Keratinocyte (primary cell): Measurements from ENCODE around the gene B3GALT4.

Experiments used
- EZH2 ChIP-seq: IDR thresholded peaks from one replicate; pipeline ENCODE4 v1.6.1; 2012; ENCODE audit warnings: inconsistent platforms, mild to moderate bottlenecking, low read length, moderate library complexity
- TF ChIP-seq, protein P1 (sequence below), 3 experiments: IDR thresholded peaks in 1 of 3; conservative IDR thresholded peaks in 1 of 3; optimal IDR thresholded peaks in 1 of 3; 2 replicates in 2 of 3; 3 replicates in 1 of 3; pipeline versions ENCODE3 to v1.5.1; 2011; ENCODE audit warnings: low read length in 3 of 3, mild to moderate bottlenecking in 3 of 3, moderate library complexity in 2 of 3, control low read depth in 1 of 3, inconsistent platforms in 1 of 3; ENCODE audit not compliant: insufficient read depth in 2 of 3; ENCODE audit errors: extremely low read depth in 1 of 3

DNA sequence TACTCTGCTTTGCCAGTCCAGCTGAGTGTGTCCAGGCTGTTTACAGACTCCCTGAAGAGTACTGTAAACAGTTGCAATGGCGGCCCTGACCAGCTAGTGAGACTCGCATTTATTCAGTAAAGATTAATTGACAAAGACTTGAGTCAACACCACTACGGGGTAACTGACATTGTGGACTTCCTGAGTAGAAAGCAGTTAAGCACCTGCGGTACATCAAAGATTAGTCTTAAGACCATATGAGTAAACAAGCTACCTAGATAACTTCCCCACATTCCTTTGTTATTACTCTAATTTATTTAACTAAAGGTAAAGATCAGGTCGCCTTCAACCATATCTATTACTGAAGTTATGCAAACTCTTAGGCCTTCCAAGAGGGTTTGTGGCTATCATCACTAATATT lies 17.9 kb upstream of the B3GALT4 start:
- TF ChIP-seq, protein P1, sequence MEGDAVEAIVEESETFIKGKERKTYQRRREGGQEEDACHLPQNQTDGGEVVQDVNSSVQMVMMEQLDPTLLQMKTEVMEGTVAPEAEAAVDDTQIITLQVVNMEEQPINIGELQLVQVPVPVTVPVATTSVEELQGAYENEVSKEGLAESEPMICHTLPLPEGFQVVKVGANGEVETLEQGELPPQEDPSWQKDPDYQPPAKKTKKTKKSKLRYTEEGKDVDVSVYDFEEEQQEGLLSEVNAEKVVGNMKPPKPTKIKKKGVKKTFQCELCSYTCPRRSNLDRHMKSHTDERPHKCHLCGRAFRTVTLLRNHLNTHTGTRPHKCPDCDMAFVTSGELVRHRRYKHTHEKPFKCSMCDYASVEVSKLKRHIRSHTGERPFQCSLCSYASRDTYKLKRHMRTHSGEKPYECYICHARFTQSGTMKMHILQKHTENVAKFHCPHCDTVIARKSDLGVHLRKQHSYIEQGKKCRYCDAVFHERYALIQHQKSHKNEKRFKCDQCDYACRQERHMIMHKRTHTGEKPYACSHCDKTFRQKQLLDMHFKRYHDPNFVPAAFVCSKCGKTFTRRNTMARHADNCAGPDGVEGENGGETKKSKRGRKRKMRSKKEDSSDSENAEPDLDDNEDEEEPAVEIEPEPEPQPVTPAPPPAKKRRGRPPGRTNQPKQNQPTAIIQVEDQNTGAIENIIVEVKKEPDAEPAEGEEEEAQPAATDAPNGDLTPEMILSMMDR (optimal IDR thresholded peaks at IDR 0.05 in 1 of 3, IDR thresholded peaks at IDR 0.05 in 1 of 3, conservative IDR thresholded peaks at IDR 0.05 in 1 of 3; ENCODE audit: extremely low read depth in 1 of 3, insufficient read depth in 2 of 3, low read length in 3 of 3), result no peak
- TF ChIP-seq EZH2, result no peak
